Memory B cell (primary cell): ENCODE measurements around the gene LUZP4.

ENCODE experiments used
- ATAC-seq: fragments of 150-1000 bp; cut with Tn5 transposase; 2 replicates; pipeline ENCODE4 v1.10.0; 2021; ENCODE audit warnings: low read depth, mild to moderate bottlenecking, moderate library complexity
- DNase-seq, 2 donors: peaks; one replicate each; pipeline ENCODE4 v3.0.0; 2022; ENCODE audit warnings: low spot score in 2 of 2
- H3K27ac Mint-ChIP-seq: one replicate; pipeline ENCODE4 v1.8.0; 2022; ENCODE audit warnings: mild to moderate bottlenecking, moderate library complexity, mixed read lengths
- H3K27me3 Mint-ChIP-seq: one replicate; pipeline ENCODE4 v1.8.0; 2022; ENCODE audit warnings: mixed read lengths
- H3K36me3 Mint-ChIP-seq: one replicate; pipeline ENCODE4 v1.8.0; 2022; ENCODE audit warnings: mild to moderate bottlenecking, mixed read lengths
- H3K4me1 Mint-ChIP-seq: one replicate; pipeline ENCODE4 v1.8.0; 2022; ENCODE audit warnings: mixed read lengths
- H3K4me3 Mint-ChIP-seq: one replicate; pipeline ENCODE4 v1.8.0; 2022; ENCODE audit warnings: mild to moderate bottlenecking, moderate library complexity, mixed read lengths
- H3K9me3 Mint-ChIP-seq: one replicate; pipeline ENCODE4 v1.8.0; 2022; ENCODE audit warnings: mixed read lengths

The LUZP4 gene

DNA sequence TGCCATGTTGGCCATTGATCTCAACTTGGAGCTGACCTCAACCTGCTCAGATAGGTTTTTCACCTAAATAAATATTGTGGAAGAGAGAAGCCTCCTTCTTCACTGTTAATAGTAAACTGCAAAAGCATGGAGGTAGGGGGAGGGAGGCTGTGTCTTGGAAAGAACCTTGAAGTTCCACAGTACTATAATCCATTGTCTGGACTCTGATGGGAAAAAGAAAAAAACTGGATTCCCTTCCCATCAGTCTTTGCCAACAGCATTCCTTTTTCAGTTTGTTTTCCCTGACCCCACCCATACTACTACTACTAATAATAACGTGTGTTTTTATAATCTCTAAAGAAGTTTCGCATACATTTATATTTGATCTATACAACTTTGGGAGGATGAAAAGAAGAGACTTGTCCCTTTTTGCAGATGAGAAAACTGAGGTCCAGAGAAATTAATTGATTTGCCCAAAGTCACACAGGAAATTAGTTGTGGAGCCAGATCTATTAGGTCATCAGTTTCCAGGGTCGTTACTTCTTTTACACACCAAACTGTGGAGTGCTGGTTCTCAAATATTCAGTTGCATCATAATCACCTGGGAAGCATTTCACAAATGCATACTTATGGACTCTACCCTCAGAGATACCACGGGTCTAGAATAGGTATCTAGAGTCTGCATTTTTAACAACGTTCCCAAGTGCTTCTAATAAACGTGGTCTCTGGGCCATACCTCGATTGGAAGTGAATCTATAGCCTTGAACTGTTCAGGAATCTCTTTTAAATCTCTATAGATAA is 59.1 kb downstream of the LUZP4 start:
- Mint-ChIP-seq H3K9me3 (no peaks in the 10 kb centered on the region), H3K27me3 (no peaks in the 10 kb centered on the region), H3K4me1 (no peaks in the 10 kb centered on the region), H3K27ac (no peak overlapping the region), H3K36me3 (no peaks in the 10 kb centered on the region), H3K4me3 (no peak overlapping the region)
- ATAC-seq = no peak
- DNase-seq = no peak

DNA sequence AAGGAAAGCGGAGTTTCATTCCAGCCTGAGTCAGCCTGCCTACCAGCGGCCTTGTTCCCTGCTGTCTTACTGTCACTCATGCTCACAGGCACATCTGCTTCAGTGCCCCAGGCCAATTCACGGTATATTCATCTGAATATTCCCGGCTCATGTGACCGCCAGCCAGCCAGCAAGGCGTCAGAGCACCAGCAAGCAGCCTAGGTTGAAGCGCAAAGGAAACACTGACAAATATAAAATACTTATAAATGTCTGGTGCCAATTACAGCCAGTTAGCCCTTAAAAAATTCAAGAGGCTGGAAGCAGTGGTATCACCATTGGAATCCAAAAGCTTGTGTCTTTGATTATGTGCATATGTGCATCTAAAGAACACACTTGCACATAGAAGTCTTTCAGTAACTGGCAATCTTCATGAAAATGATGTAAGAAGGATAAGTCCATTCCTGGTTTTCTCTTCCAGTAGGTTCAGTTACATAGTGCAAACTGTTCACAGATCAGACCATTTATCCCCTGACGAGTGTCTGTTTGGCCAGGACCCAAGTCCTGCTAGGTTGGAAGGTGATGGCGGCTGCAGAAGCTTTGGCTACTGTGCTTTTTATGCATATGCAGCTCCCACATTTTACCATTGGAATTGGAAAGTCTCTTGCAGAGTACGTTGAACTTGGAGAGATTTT is 61.3 kb downstream of the LUZP4 start:
- ATAC-seq (no peak), DNase-seq (no peak)
- Mint-ChIP-seq H3K4me1 (no peaks in the 10 kb centered on the region), H3K36me3 (no peaks in the 10 kb centered on the region), H3K27me3 (no peaks in the 10 kb centered on the region), H3K9me3 (no peaks in the 10 kb centered on the region), H3K27ac (no peak overlapping the region), H3K4me3 (no peak overlapping the region)

- no peaks in the 10 kb centered on the region for H3K4me1 Mint-ChIP-seq
- H3K9me3 Mint-ChIP-seq = peaks cover 1% of the 10 kb centered on the region
- H3K4me3 Mint-ChIP-seq = no peak overlapping the region
- ATAC-seq = no peak
- no peaks in the 10 kb centered on the region for H3K36me3 Mint-ChIP-seq
- H3K27ac Mint-ChIP-seq = no peak overlapping the region
- no peaks in the 10 kb centered on the region for H3K27me3 Mint-ChIP-seq
- no peak for DNase-seq
These were observed 66.9 kb downstream of the LUZP4 start for GRCh38 chrX:115356369-115356768.
